HG03095 (cell line): Measurements from ENCODE around the gene GPRC5B.

Experiments used
- ATAC-seq: cut with Tn5 transposase; IDR thresholded peaks from one replicate; pipeline ENCODE4 v1.9.1; 2021; ENCODE audit warnings: moderate library complexity; ENCODE audit not compliant: unreplicated experiment

Gene GPRC5B

GRCh38 chr16:19874026-19874425, 10.6 kb downstream of the GPRC5B start:
- no peak for ATAC-seq

GRCh38 chr16:19872935-19873334, 11.7 kb downstream of the GPRC5B start:
- no peak for ATAC-seq

GRCh38 chr16:19872179-19872863, 12.3 kb downstream of the GPRC5B start:
- ATAC-seq, result no peak

GRCh38 chr16:19871721-19872120, 12.9 kb downstream of the GPRC5B start:
- no peak for ATAC-seq

- no peak for ATAC-seq
These were observed 16.2 kb downstream of the GPRC5B start for GRCh38 chr16:19868421-19868820.

GRCh38 chr16:19864566-19864965, 20.1 kb downstream of the GPRC5B start:
- ATAC-seq, result no peak

- ATAC-seq, result no peak
These were observed 20.7 kb downstream of the GPRC5B start for GRCh38 chr16:19863990-19864389.

GRCh38 chr16:19861811-19862327, 22.8 kb downstream of the GPRC5B start:
- ATAC-seq, result no peak

GRCh38 chr16:19861133-19861532, 23.5 kb downstream of the GPRC5B start:
- no peak for ATAC-seq

GRCh38 chr16:19860166-19861041, 24.2 kb downstream of the GPRC5B start:
- ATAC-seq, result no peak

GRCh38 chr16:19859603-19860002, 25.0 kb downstream of the GPRC5B start:
- no peak for ATAC-seq

GRCh38 chr16:19859166-19859565, 25.5 kb downstream of the GPRC5B start:
- ATAC-seq, result no peak

- no peak for ATAC-seq
These were observed 26.2 kb downstream of the GPRC5B start for GRCh38 chr16:19858340-19859018.

GRCh38 chr16:19857593-19858339, 26.9 kb downstream of the GPRC5B start:
- ATAC-seq, result no peak

GRCh38 chr16:19856120-19856519, 28.5 kb downstream of the GPRC5B start:
- ATAC-seq, result no peak

- no peak for ATAC-seq
These were observed 30.1 kb downstream of the GPRC5B start for GRCh38 chr16:19854543-19854876.

- ATAC-seq, result no peak
These were observed 30.7 kb downstream of the GPRC5B start for GRCh38 chr16:19853742-19854542.

- no peak for ATAC-seq
These were observed 31.4 kb downstream of the GPRC5B start for GRCh38 chr16:19853132-19853741.

GRCh38 chr16:19851476-19851875, 33.2 kb downstream of the GPRC5B start:
- ATAC-seq, result no peak
